NCI-H524 treated with DMSO at 0.1 percent for 48 hours (cell line): ENCODE data around the gene LRP1B.

ENCODE experiments used
- DNase-seq: peaks from one replicate; lab custom pipeline; 2025; lab: John Stamatoyannopoulos, UW

Gene LRP1B

GRCh38 chr2:141766225-141766624 lies 364.6 kb downstream of the LRP1B start:
- peak; percentile 83 for DNase-seq

GRCh38 chr2:141748616-141749015 lies 382.2 kb downstream of the LRP1B start:
- no peak for DNase-seq

- DNase-seq, result no peak
Measured at GRCh38 chr2:141741652-141742051, 389.2 kb downstream of the LRP1B start.

GRCh38 chr2:141737492-141738255 lies 393.1 kb downstream of the LRP1B start:
- DNase-seq, result no peak

- DNase-seq, result no peak
Measured at GRCh38 chr2:141736466-141736865, 394.4 kb downstream of the LRP1B start.

- DNase-seq, result peak; percentile 86
Measured at GRCh38 chr2:141728886-141729285, 401.9 kb downstream of the LRP1B start.

- DNase-seq, result no peak
Measured at GRCh38 chr2:141728142-141728541, 402.7 kb downstream of the LRP1B start.

GRCh38 chr2:141724426-141724825 lies 406.4 kb downstream of the LRP1B start:
- no peak for DNase-seq

GRCh38 chr2:141723814-141724213 lies 407.0 kb downstream of the LRP1B start:
- DNase-seq, result no peak

- DNase-seq, result no peak
Measured at GRCh38 chr2:141720476-141720875, 410.3 kb downstream of the LRP1B start.

GRCh38 chr2:141714496-141714895 lies 416.3 kb downstream of the LRP1B start:
- DNase-seq, result no peak

- DNase-seq, result no peak
Measured at GRCh38 chr2:141711627-141712026, 419.2 kb downstream of the LRP1B start.

GRCh38 chr2:141710589-141711239 lies 420.1 kb downstream of the LRP1B start:
- no peak for DNase-seq

- DNase-seq, result no peak
Measured at GRCh38 chr2:141709756-141710155, 421.1 kb downstream of the LRP1B start.

- DNase-seq, result no peak
Measured at GRCh38 chr2:141707486-141707885, 423.3 kb downstream of the LRP1B start.

GRCh38 chr2:141704541-141704940 lies 426.3 kb downstream of the LRP1B start:
- DNase-seq, result no peak

GRCh38 chr2:141703501-141703900 lies 427.3 kb downstream of the LRP1B start:
- DNase-seq, result no peak

- no peak for DNase-seq
Measured at GRCh38 chr2:141701618-141702017, 429.2 kb downstream of the LRP1B start.

- DNase-seq, result no peak
Measured at GRCh38 chr2:141699573-141699972, 431.2 kb downstream of the LRP1B start.

GRCh38 chr2:141698500-141698899 lies 432.3 kb downstream of the LRP1B start:
- no peak for DNase-seq

- no peak for DNase-seq
Measured at GRCh38 chr2:141697035-141697434, 433.8 kb downstream of the LRP1B start.

- DNase-seq, result no peak
Measured at GRCh38 chr2:141694180-141694579, 436.6 kb downstream of the LRP1B start.

GRCh38 chr2:141692829-141693228 lies 438.0 kb downstream of the LRP1B start:
- peak; percentile 68 for DNase-seq

GRCh38 chr2:141676139-141676538 lies 454.7 kb downstream of the LRP1B start:
- DNase-seq, result no peak
